Thymus (tissue), 11 donors: Measurements from ENCODE around the gene SYNJ2BP. TPM values are rescaled to one million over a fixed set of nuclear protein-coding genes. Genes with fewer than 3 reads are reported as not detected.

ENCODE experiments used
- DNase-seq, 9 donors: peaks; one replicate each; pipeline ENCODE4 v3.0.0-alpha.2; 2013; ENCODE audit warnings: low spot score in 9 of 9, low read depth in 6 of 9, missing footprints in 1 of 9
- H3K27ac ChIP-seq, 2 donors: one replicate each; pipeline ENCODE4 v1.5.1; 2013; ENCODE audit warnings: control low read depth in 1 of 2, low read depth in 1 of 2, low read length in 1 of 2, mild to moderate bottlenecking in 1 of 2, moderate library complexity in 1 of 2
- H3K27me3 ChIP-seq, 2 donors: one replicate each; pipeline ENCODE4 v1.5.1; 2013; ENCODE audit warnings: low read length in 1 of 2; ENCODE audit not compliant: control insufficient read depth in 2 of 2, insufficient read depth in 1 of 2
- H3K36me3 ChIP-seq, 2 donors: one replicate each; pipeline ENCODE4 v1.5.1; 2013; ENCODE audit warnings: low read length in 1 of 2, mild to moderate bottlenecking in 1 of 2, moderate library complexity in 1 of 2; ENCODE audit not compliant: control insufficient read depth in 2 of 2, insufficient read depth in 2 of 2
- H3K4me1 ChIP-seq, 2 donors: one replicate each; pipeline ENCODE4 v1.5.1; 2013; ENCODE audit warnings: low read length in 2 of 2; ENCODE audit not compliant: control insufficient read depth in 2 of 2, insufficient read depth in 2 of 2
- H3K4me3 ChIP-seq, 2 donors: one replicate each; pipeline ENCODE4 v1.5.1; 2013; ENCODE audit warnings: low read length in 2 of 2, control low read depth in 1 of 2, mild to moderate bottlenecking in 1 of 2
- H3K9me3 ChIP-seq, 2 donors: one replicate each; pipeline ENCODE4 v1.5.1; 2013; ENCODE audit warnings: low read length in 1 of 2, mild to moderate bottlenecking in 1 of 2; ENCODE audit not compliant: control insufficient read depth in 2 of 2, insufficient read depth in 1 of 2
- WGBS: extraction: QIAGEN DNeasy Blood & Tissue Kit; methylation state at CpG from one replicate; pipeline ENCODE4 v1.1.7; 2013; 5-methylcytosine and 5-hydroxymethylcytosine counted together
- polyA plus RNA-seq: library from polyadenylated mRNA; stranded (reverse); fragments of 200-250 nt; gene quantifications from one replicate; pipeline ENCODE4 v1.2.3, GENCODE V29; 2013
- total RNA-seq: library from RNA; stranded (reverse); fragments of 120-200 nt; gene quantifications from one replicate; pipeline ENCODE4 v1.2.4, GENCODE V29; 2013
- donor health status: healthy.

Gene SYNJ2BP
- total and polyA plus RNA-seq, 2 donors: 10.1 to 11.9 TPM

- Histone ChIP-seq H3K27ac (no peak overlapping the region), H3K27me3 (no peaks in the 10 kb centered on the region), H3K36me3 (peaks cover 4 to 6% of the 10 kb centered on the region in 2 donors), H3K4me3 (no peak overlapping the region), H3K4me1 (no peaks in the 10 kb centered on the region), H3K9me3 (peaks cover 1 to 21% of the 10 kb centered on the region in 2 donors)
- no peak for DNase-seq
- 95% methylated on average over 23 of the region's 23 CpGs for WGBS
Observed at GRCh38 chr14:70398706-70399431, 18.0 kb downstream of the SYNJ2BP start.

- Histone ChIP-seq H3K4me1 (no peaks in the 10 kb centered on the region), H3K27ac (no peak overlapping the region), H3K36me3 (peaks cover 4 to 6% of the 10 kb centered on the region in 2 donors), H3K27me3 (no peaks in the 10 kb centered on the region), H3K9me3 (peaks cover 1 to 21% of the 10 kb centered on the region in 2 donors), H3K4me3 (no peak overlapping the region)
- WGBS: 97% methylated on average over 2 of the region's 2 CpGs
- no peak for DNase-seq
Observed at GRCh38 chr14:70398280-70398679, 18.6 kb downstream of the SYNJ2BP start.

GRCh38 chr14:70397746-70398145 is 19.1 kb downstream of the SYNJ2BP start:
- no peak for DNase-seq
- H3K36me3 ChIP-seq: peaks cover 4 to 6% of the 10 kb centered on the region in 2 donors
- H3K4me1 ChIP-seq: no peaks in the 10 kb centered on the region
- H3K9me3 ChIP-seq: peaks cover 1 to 21% of the 10 kb centered on the region in 2 donors
- 98% methylated on average over 2 of the region's 2 CpGs for WGBS
- H3K27ac ChIP-seq: no peak overlapping the region
- no peaks in the 10 kb centered on the region for H3K27me3 ChIP-seq
- no peak overlapping the region for H3K4me3 ChIP-seq

GRCh38 chr14:70394674-70395306 is 22.1 kb downstream of the SYNJ2BP start:
- H3K9me3 ChIP-seq: peaks cover 1 to 21% of the 10 kb centered on the region in 2 donors
- no peak for DNase-seq
- no peak overlapping the region for H3K4me3 ChIP-seq
- no peaks in the 10 kb centered on the region for H3K27me3 ChIP-seq
- no peak overlapping the region for H3K27ac ChIP-seq
- H3K36me3 ChIP-seq: peaks cover 4 to 6% of the 10 kb centered on the region in 2 donors
- no peaks in the 10 kb centered on the region for H3K4me1 ChIP-seq

- Histone ChIP-seq H3K9me3 (peaks cover 0 to under 1% of the 10 kb centered on the region in 2 donors), H3K4me1 (no peaks in the 10 kb centered on the region), H3K36me3 (peaks cover 0 to 4% of the 10 kb centered on the region in 2 donors), H3K4me3 (no peak overlapping the region), H3K27ac (no peak overlapping the region), H3K27me3 (no peaks in the 10 kb centered on the region)
- no peak for DNase-seq
- WGBS: 65% methylated on average over 3 of the region's 3 CpGs
Observed at GRCh38 chr14:70392676-70393075, 24.2 kb downstream of the SYNJ2BP start.

- H3K9me3 ChIP-seq: no peaks in the 10 kb centered on the region
- H3K4me1 ChIP-seq: no peaks in the 10 kb centered on the region
- no peaks in the 10 kb centered on the region for H3K36me3 ChIP-seq
- no peak for DNase-seq
- 96% methylated on average over 6 of the region's 6 CpGs for WGBS
- no peaks in the 10 kb centered on the region for H3K27me3 ChIP-seq
- no peak overlapping the region for H3K4me3 ChIP-seq
- H3K27ac ChIP-seq: no peak overlapping the region
Observed at GRCh38 chr14:70391493-70392391, 25.1 kb downstream of the SYNJ2BP start.

- no peak for DNase-seq
- peaks cover 0 to 2% of the 10 kb centered on the region in 2 donors for H3K36me3 ChIP-seq
- H3K4me1 ChIP-seq: no peaks in the 10 kb centered on the region
- no peak overlapping the region for H3K4me3 ChIP-seq
- no peaks in the 10 kb centered on the region for H3K27me3 ChIP-seq
- no peak overlapping the region for H3K27ac ChIP-seq
- WGBS: 94% methylated on average over 2 of the region's 2 CpGs
- no peaks in the 10 kb centered on the region for H3K9me3 ChIP-seq
Observed at GRCh38 chr14:70382536-70382935, 34.4 kb downstream of the SYNJ2BP start.

- Histone ChIP-seq H3K36me3 (peaks cover 0 to 2% of the 10 kb centered on the region in 2 donors), H3K27me3 (no peaks in the 10 kb centered on the region), H3K27ac (no peak overlapping the region), H3K9me3 (no peaks in the 10 kb centered on the region), H3K4me3 (no peak overlapping the region), H3K4me1 (no peaks in the 10 kb centered on the region)
- DNase-seq: no peak
Observed at GRCh38 chr14:70380824-70381223, 36.1 kb downstream of the SYNJ2BP start.

GRCh38 chr14:70378696-70379095 is 38.2 kb downstream of the SYNJ2BP start:
- Histone ChIP-seq H3K36me3 (peaks cover 0 to 5% of the 10 kb centered on the region in 2 donors), H3K27me3 (no peaks in the 10 kb centered on the region), H3K9me3 (no peaks in the 10 kb centered on the region), H3K27ac (no peak overlapping the region), H3K4me3 (no peak overlapping the region), H3K4me1 (no peaks in the 10 kb centered on the region)
- WGBS: 95% methylated on average over 1 of the region's 1 CpG
- no peak for DNase-seq
